GM23248 (cell line): ENCODE data around the gene TRMT2A.

Experiments used
- EZH2 ChIP-seq: fragments of 200-600 bp; sonication (generic); IDR thresholded peaks from 2 replicates; pipeline ENCODE4 v1.6.1; 2018; ENCODE audit warnings: antibody characterized with exemption, mild to moderate bottlenecking; ENCODE audit not compliant: insufficient read depth, poor library complexity, severe bottlenecking
- EZH2phosphoT487 ChIP-seq: fragments of 200-600 bp; sonication (generic); IDR thresholded peaks from 2 replicates; pipeline ENCODE4 v1.6.1; 2018; ENCODE audit warnings: antibody characterized with exemption, moderate library complexity, mild to moderate bottlenecking, low read depth; ENCODE audit not compliant: insufficient read depth

- TF ChIP-seq EZH2phosphoT487 (no peak), EZH2 (no peak)
Observed at GRCh38 chr22:20159076-20159475, 42.0 kb upstream of the TRMT2A start.
